IPS-15b (cell line): ENCODE data around the gene GBF1.

Experiments
- H3K27me3 ChIP-seq: one replicate; pipeline ENCODE4 v1.6.1; 2013; ENCODE audit warnings: low read length; ENCODE audit not compliant: control insufficient read depth, insufficient read depth
- H3K36me3 ChIP-seq: one replicate; pipeline ENCODE4 v1.6.1; 2013; ENCODE audit warnings: low read length; ENCODE audit not compliant: control insufficient read depth, insufficient read depth
- H3K4me1 ChIP-seq: one replicate; pipeline ENCODE4 v1.6.1; 2013; ENCODE audit warnings: mild to moderate bottlenecking, low read length; ENCODE audit not compliant: control insufficient read depth, insufficient read depth
- H3K4me3 ChIP-seq: one replicate; pipeline ENCODE4 v1.5.1; 2013; ENCODE audit warnings: low read depth, low read length
- H3K9ac ChIP-seq: one replicate; pipeline ENCODE4 v1.6.1; 2013; ENCODE audit warnings: low read depth, mild to moderate bottlenecking, low read length
- H3K9me3 ChIP-seq: one replicate; pipeline ENCODE4 v1.6.1; 2013; ENCODE audit warnings: mild to moderate bottlenecking, low read length; ENCODE audit not compliant: control insufficient read depth, insufficient read depth

The GBF1 gene

GRCh38 chr10:102423372-102423968, 178.1 kb downstream of the GBF1 start:
- Histone ChIP-seq H3K9ac (no peak overlapping the region), H3K4me3 (no peak overlapping the region), H3K27me3 (no peaks in the 10 kb centered on the region)

GRCh38 chr10:102424145-102424544, 178.8 kb downstream of the GBF1 start:
- H3K27me3 ChIP-seq, result no peaks in the 10 kb centered on the region
- peaks cover 2% of the 10 kb centered on the region for H3K4me1 ChIP-seq
- peaks cover 8% of the 10 kb centered on the region for H3K36me3 ChIP-seq
- no peak overlapping the region for H3K4me3 ChIP-seq
- H3K9me3 ChIP-seq, result no peaks in the 10 kb centered on the region
- H3K9ac ChIP-seq, result no peak overlapping the region

More at GRCh38 chr10:102423372-102423968, 178.1 kb downstream of the GBF1 start:
- peaks cover 2% of the 10 kb centered on the region for H3K4me1 ChIP-seq
- peaks cover 8% of the 10 kb centered on the region for H3K36me3 ChIP-seq
- no peaks in the 10 kb centered on the region for H3K9me3 ChIP-seq

GRCh38 chr10:102424916-102425315, 179.6 kb downstream of the GBF1 start:
- Histone ChIP-seq H3K4me3 (no peak overlapping the region), H3K4me1 (peaks cover 2% of the 10 kb centered on the region), H3K9me3 (no peaks in the 10 kb centered on the region), H3K36me3 (peaks cover 8% of the 10 kb centered on the region), H3K27me3 (no peaks in the 10 kb centered on the region), H3K9ac (no peak overlapping the region)

- Histone ChIP-seq H3K27me3 (no peaks in the 10 kb centered on the region), H3K4me1 (peaks cover 2% of the 10 kb centered on the region), H3K9ac (no peak overlapping the region), H3K9me3 (no peaks in the 10 kb centered on the region), H3K36me3 (peaks cover 8% of the 10 kb centered on the region), H3K4me3 (no peak overlapping the region)
These were observed 180.1 kb downstream of the GBF1 start for GRCh38 chr10:102425444-102425843.

GRCh38 chr10:102426803-102427287, 181.5 kb downstream of the GBF1 start:
- H3K36me3 ChIP-seq, result peaks cover 8% of the 10 kb centered on the region
- peaks cover 2% of the 10 kb centered on the region for H3K4me1 ChIP-seq
- H3K9ac ChIP-seq, result no peak overlapping the region
- H3K9me3 ChIP-seq, result no peaks in the 10 kb centered on the region
- no peak overlapping the region for H3K4me3 ChIP-seq
- no peaks in the 10 kb centered on the region for H3K27me3 ChIP-seq

- H3K27me3 ChIP-seq, result peaks cover 16% of the 10 kb centered on the region
- H3K36me3 ChIP-seq, result no peaks in the 10 kb centered on the region
- no peaks in the 10 kb centered on the region for H3K4me1 ChIP-seq
These were observed 184.1 kb downstream of the GBF1 start for GRCh38 chr10:102429468-102429867.

GRCh38 chr10:102431452-102432124, 186.3 kb downstream of the GBF1 start:
- Histone ChIP-seq H3K9me3 (no peaks in the 10 kb centered on the region), H3K27me3 (peaks cover 34% of the 10 kb centered on the region), H3K4me1 (peaks cover 5% of the 10 kb centered on the region), H3K9ac (peak overlapping the region; percentile 74), H3K36me3 (no peaks in the 10 kb centered on the region), H3K4me3 (peak overlapping the region; percentile 90)

More at GRCh38 chr10:102429468-102429867, 184.1 kb downstream of the GBF1 start:
- H3K4me3 ChIP-seq, result no peak overlapping the region
- H3K9me3 ChIP-seq, result no peaks in the 10 kb centered on the region
- H3K9ac ChIP-seq, result no peak overlapping the region
